ENCODE data around the gene MID1. TPM values are rescaled to one million over a fixed set of nuclear protein-coding genes. Genes with fewer than 3 reads are reported as not detected.

The MID1 gene
- total RNA-seq, 1 donor from 2014 or later, result 13.9 TPM

- Mint-ChIP-seq H3K27ac (ENCODE audit: unreplicated experiment) (peak overlapping the region; percentile 11), H3K27me3 (ENCODE audit: low read depth) (no peaks in the 10 kb centered on the region), H3K4me1 (ENCODE audit: low read depth) (peaks cover 40% of the 10 kb centered on the region), H3K36me3 (ENCODE audit: low read depth) (peaks cover 2% of the 10 kb centered on the region), H3K4me3 (ENCODE audit: unreplicated experiment) (no peak overlapping the region), H3K9me3 (ENCODE audit: low read depth) (peaks cover 3% of the 10 kb centered on the region)
- no peak for DNase-seq (ENCODE audit: low spot score)
- TF ChIP-seq CTCF (IDR thresholded peaks at IDR 0.05), result no peak
Measured at GRCh38 chrX:10611441-10612090, 8.8 kb downstream of the MID1 start.

DNA sequence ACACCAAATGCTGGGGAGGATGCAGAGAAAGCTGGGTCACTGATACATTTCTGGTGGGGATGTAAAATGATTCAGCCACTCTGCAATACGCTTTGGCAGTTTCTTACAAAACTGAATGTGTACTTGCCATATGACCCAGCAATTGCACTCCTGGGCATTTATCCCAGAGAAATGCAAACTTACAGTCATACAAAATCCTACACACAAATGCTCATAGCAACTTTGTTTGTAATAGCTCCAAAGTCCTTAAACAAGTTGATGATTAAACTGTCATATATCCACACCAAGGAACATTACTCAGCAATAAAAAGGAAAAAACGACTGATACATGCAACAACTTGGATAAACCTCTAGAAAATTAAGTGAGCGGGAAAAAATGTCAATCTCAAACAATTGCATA lies 12.3 kb downstream of the MID1 start:
- Mint-ChIP-seq H3K4me1 (ENCODE audit: low read depth) (peaks cover 35% of the 10 kb centered on the region), H3K36me3 (ENCODE audit: low read depth) (peaks cover 2% of the 10 kb centered on the region), H3K27me3 (ENCODE audit: low read depth) (no peaks in the 10 kb centered on the region)

GRCh38 chrX:10607233-10607632 lies 13.2 kb downstream of the MID1 start:
- Mint-ChIP-seq H3K9me3 (ENCODE audit: low read depth) (peaks cover 3% of the 10 kb centered on the region), H3K27me3 (ENCODE audit: low read depth) (no peaks in the 10 kb centered on the region), H3K4me3 (ENCODE audit: unreplicated experiment) (no peak overlapping the region), H3K36me3 (ENCODE audit: low read depth) (peaks cover 2% of the 10 kb centered on the region), H3K27ac (ENCODE audit: unreplicated experiment) (no peak overlapping the region), H3K4me1 (ENCODE audit: low read depth) (peaks cover 31% of the 10 kb centered on the region)
- DNase-seq (ENCODE audit: low spot score), result no peak
- no peak for TF ChIP-seq CTCF (IDR thresholded peaks at IDR 0.05)

More for the DNA sequence above, 12.3 kb downstream of the MID1 start:
- TF ChIP-seq CTCF (IDR thresholded peaks at IDR 0.05), result no peak
- Mint-ChIP-seq H3K9me3 (ENCODE audit: low read depth) (peaks cover 3% of the 10 kb centered on the region), H3K4me3 (ENCODE audit: unreplicated experiment) (no peak overlapping the region), H3K27ac (ENCODE audit: unreplicated experiment) (no peak overlapping the region)
- no peak for DNase-seq (ENCODE audit: low spot score)

GRCh38 chrX:10603612-10604011 lies 16.8 kb downstream of the MID1 start:
- no peak for TF ChIP-seq CTCF (IDR thresholded peaks at IDR 0.05)
- Mint-ChIP-seq H3K9me3 (ENCODE audit: low read depth) (peaks cover 8% of the 10 kb centered on the region), H3K36me3 (ENCODE audit: low read depth) (peaks cover 2% of the 10 kb centered on the region), H3K27ac (ENCODE audit: unreplicated experiment) (no peak overlapping the region), H3K4me3 (ENCODE audit: unreplicated experiment) (no peak overlapping the region), H3K4me1 (ENCODE audit: low read depth) (peaks cover 12% of the 10 kb centered on the region), H3K27me3 (ENCODE audit: low read depth) (no peaks in the 10 kb centered on the region)
- DNase-seq (ENCODE audit: low spot score), result no peak

DNA sequence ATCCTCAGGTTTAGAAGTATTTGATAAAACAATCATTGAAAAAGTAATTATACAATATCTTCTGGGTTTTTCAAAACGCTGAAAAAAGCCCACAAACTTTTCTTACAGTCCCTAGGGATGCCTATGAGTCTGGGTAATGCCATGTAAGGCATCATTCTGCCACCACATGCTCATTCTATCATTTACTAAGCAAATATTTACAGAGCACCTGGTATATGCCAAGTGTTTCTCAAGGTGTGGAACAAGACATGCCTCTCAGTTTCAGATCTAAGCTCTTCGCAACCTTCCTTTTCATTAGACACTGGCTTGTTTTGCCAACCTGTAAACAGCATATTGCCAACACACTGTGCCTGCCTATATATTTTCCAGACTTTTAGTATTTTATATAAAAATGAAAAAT lies 17.7 kb downstream of the MID1 start:
- Mint-ChIP-seq H3K27me3 (ENCODE audit: low read depth) (no peaks in the 10 kb centered on the region), H3K9me3 (ENCODE audit: low read depth) (peaks cover 5% of the 10 kb centered on the region), H3K36me3 (ENCODE audit: low read depth) (no peaks in the 10 kb centered on the region), H3K4me3 (ENCODE audit: unreplicated experiment) (no peak overlapping the region), H3K4me1 (ENCODE audit: low read depth) (peaks cover 6% of the 10 kb centered on the region), H3K27ac (ENCODE audit: unreplicated experiment) (no peak overlapping the region)
- TF ChIP-seq CTCF (IDR thresholded peaks at IDR 0.05), result no peak
- no peak for DNase-seq (ENCODE audit: low spot score)

Measured in chondrocyte (in vitro differentiated cells).